Measurements from ENCODE around the gene RBM26. TPM values are rescaled to one million over a fixed set of nuclear protein-coding genes. Genes with fewer than 3 reads are reported as not detected.

RBM26 gene
- total RNA-seq, 1 donor from 2014 or later: 20.6 TPM

DNA sequence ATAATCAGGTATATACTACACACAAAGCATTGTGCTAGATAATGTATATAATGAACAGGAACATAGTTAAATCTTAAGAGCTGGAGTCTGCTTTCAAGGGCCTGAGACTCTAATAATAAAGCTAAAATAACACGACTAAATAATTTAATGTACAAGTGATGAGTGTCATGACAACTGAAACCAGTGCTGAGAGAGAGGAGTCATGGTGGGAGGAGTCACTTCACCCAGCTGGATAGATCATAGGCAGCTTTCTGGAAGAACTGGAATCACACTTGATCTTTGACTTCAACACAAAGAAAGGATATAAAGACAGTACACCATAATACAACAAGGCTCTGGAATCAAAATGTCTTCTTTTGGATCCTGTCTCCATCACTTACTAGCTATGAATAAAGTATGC is 7.1 kb downstream of the RBM26 start:
- TF ChIP-seq, protein P1, sequence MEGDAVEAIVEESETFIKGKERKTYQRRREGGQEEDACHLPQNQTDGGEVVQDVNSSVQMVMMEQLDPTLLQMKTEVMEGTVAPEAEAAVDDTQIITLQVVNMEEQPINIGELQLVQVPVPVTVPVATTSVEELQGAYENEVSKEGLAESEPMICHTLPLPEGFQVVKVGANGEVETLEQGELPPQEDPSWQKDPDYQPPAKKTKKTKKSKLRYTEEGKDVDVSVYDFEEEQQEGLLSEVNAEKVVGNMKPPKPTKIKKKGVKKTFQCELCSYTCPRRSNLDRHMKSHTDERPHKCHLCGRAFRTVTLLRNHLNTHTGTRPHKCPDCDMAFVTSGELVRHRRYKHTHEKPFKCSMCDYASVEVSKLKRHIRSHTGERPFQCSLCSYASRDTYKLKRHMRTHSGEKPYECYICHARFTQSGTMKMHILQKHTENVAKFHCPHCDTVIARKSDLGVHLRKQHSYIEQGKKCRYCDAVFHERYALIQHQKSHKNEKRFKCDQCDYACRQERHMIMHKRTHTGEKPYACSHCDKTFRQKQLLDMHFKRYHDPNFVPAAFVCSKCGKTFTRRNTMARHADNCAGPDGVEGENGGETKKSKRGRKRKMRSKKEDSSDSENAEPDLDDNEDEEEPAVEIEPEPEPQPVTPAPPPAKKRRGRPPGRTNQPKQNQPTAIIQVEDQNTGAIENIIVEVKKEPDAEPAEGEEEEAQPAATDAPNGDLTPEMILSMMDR (IDR thresholded peaks at IDR 0.05; ENCODE audit: borderline replicate concordance): no peak
- peaks cover 32% of the 10 kb centered on the region for H3K36me3 ChIP-seq
- no peak overlapping the region for H3K27ac ChIP-seq (replicated peaks)
- intact Hi-C loops (cut with micrococcal nuclease): no loop called here
- H3K27me3 ChIP-seq (ENCODE audit: low read depth): no peaks in the 10 kb centered on the region
- no peak for DNase-seq
- no peak overlapping the region for H3K4me3 ChIP-seq
- H3K9me3 ChIP-seq (replicated peaks): peaks cover 11% of the 10 kb centered on the region
- peaks cover 72% of the 10 kb centered on the region for H3K4me1 ChIP-seq

GRCh38 chr13:79398127-79398526 is 7.9 kb downstream of the RBM26 start:
- no peak for DNase-seq
- TF ChIP-seq, protein P1 (IDR thresholded peaks at IDR 0.05; ENCODE audit: borderline replicate concordance): no peak
- Histone ChIP-seq H3K4me1 (peaks cover 72% of the 10 kb centered on the region), H3K36me3 (peaks cover 32% of the 10 kb centered on the region), H3K27me3 (ENCODE audit: low read depth) (no peaks in the 10 kb centered on the region), H3K27ac (replicated peaks) (no peak overlapping the region), H3K9me3 (replicated peaks) (peaks cover 11% of the 10 kb centered on the region), H3K4me3 (no peak overlapping the region)
- intact Hi-C loops (cut with micrococcal nuclease): no loop called here

DNA sequence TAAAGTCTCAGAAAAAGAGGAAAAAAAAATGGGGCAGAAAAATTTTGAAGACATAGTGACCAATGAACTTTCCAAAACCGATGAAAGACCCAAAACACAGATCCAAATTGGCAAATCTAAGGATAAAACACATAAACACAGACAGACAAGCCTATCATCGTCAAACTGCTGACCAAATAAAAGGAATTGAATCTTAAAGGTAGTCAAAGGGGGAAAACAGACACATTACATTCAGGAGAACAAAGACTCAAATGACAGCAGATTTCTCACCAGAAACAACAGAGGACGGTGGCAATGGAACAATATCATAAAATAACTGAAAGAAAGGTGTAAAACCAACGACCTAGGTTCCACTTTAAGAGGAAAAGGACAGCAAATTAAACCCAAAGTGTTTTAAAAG is 10.2 kb downstream of the RBM26 start:
- H3K4me1 ChIP-seq: peaks cover 60% of the 10 kb centered on the region
- DNase-seq: no peak
- intact Hi-C loops (cut with micrococcal nuclease): no loop called here

DNA sequence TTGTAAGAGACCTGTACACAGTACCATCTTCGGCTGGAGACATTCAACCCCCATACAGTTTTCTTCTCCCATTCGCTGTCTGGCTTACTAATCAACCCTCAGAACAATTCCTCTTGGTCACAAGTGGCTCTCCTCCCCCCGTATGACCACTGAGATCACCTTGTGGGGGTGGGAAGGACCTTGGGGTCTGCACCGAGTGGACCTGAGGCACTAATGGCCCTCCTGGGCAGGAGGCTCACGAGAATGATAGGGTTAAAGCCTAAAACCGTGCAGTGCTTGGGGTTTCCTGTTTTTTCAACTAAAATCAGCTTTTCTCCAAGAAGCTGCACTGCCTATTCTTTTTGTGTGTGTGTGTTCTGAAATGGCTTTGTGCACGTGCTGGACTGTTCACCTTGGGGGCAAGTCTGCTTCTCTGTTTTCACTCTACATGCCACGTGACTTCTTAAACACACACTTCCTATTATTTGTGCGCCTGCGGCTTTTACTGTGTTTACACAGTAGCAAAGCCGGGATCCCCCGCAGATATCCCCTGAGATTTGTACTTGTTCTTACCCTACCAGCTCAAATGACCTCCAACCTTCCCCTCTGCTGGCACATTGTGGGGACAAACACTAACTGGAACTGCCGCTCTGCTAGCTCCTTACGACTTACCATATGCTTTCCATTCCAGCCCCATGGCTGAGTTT is 12.3 kb downstream of the RBM26 start:
- TF ChIP-seq, protein P1 (IDR thresholded peaks at IDR 0.05; ENCODE audit: borderline replicate concordance): no peak
- Histone ChIP-seq H3K27ac (replicated peaks) (no peak overlapping the region), H3K36me3 (peaks cover 22% of the 10 kb centered on the region), H3K4me3 (no peak overlapping the region), H3K27me3 (ENCODE audit: low read depth) (no peaks in the 10 kb centered on the region), H3K4me1 (peaks cover 46% of the 10 kb centered on the region), H3K9me3 (replicated peaks) (peaks cover 11% of the 10 kb centered on the region)
- intact Hi-C loops (cut with micrococcal nuclease): no loop called here
- no peak for DNase-seq

More for the DNA sequence above, 10.2 kb downstream of the RBM26 start:
- Histone ChIP-seq H3K27me3 (ENCODE audit: low read depth) (no peaks in the 10 kb centered on the region), H3K27ac (replicated peaks) (no peak overlapping the region), H3K36me3 (peaks cover 32% of the 10 kb centered on the region), H3K9me3 (replicated peaks) (peaks cover 11% of the 10 kb centered on the region), H3K4me3 (no peak overlapping the region)
- TF ChIP-seq, protein P1 (IDR thresholded peaks at IDR 0.05; ENCODE audit: borderline replicate concordance): no peak

DNA sequence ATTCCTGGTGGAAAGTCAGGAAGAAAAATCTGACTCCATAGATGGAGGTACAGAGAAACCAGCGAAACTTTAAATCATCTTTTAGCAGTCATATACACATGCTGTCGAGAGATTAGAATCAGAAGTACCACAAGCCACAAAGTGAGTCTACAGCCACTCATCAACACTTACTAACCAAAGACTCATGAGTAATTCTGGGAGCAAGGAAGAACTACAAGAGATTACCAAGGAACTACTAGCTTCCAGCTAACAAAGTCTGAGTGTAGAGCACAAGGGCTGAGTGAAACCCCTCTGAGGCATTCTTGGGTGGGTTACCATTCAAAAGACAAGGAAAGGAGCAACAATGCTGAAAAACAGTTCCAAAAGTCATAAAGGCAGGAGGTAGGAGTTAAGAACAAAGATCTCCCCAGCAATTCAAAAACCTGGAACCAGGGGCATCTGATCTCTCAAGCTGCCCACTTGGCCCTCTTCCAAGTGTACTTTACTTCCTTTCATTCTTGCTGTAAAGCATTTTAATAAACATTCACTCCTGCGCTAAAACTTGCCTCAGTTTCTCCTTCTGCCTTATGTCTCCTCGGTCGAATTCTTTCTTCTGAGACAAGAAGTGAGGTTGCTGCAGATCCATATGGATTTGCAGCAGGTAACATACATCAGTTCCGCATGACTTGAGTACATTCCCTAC is 13.0 kb downstream of the RBM26 start:
- TF ChIP-seq, protein P1 (IDR thresholded peaks at IDR 0.05; ENCODE audit: borderline replicate concordance): no peak
- Histone ChIP-seq H3K27ac (replicated peaks) (no peak overlapping the region), H3K4me3 (no peak overlapping the region), H3K9me3 (replicated peaks) (peaks cover 11% of the 10 kb centered on the region), H3K36me3 (peaks cover 22% of the 10 kb centered on the region), H3K27me3 (ENCODE audit: low read depth) (no peaks in the 10 kb centered on the region), H3K4me1 (peaks cover 41% of the 10 kb centered on the region)
- intact Hi-C loops (cut with micrococcal nuclease): no loop called here
- no peak for DNase-seq

Measured in left ventricle myocardium inferior (tissue), 1 donor.